ENCODE data around the gene DYSF.

DNA sequence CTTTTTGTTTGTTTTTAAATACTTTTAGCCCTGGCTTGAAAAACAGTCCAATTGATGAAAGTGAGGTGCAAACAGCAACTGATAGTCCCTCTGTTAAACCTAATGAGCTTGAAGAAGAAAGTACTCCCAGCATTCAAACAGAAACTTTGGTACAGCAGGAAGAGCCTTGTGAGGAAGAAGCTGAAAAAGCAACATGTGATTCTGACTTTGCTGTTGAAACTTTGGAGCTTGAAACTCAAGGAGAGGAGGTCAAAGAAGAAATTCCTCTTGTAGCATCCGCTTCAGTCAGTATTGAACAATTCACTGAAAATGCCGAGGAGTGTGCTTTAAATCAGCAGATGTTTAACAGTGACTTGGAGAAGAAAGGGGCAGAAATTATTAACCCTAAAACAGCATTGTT is 30.6 kb upstream of the DYSF start:
- TF ChIP-seq POLR2A (IDR thresholded peaks at IDR 0.05; ENCODE audit: low read length) (no peak), GATA1 (IDR thresholded peaks at IDR 0.05; ENCODE audit: low read depth, low read length) (no peak)
